Fibroblast of pulmonary artery (primary cell): ENCODE data around the gene FAAH.

ENCODE experiments used
- DNase-seq: peaks from one replicate; pipeline ENCODE4 v3.0.0-alpha.2; 2010; ENCODE audit warnings: low read depth
- H3K4me3 ChIP-seq: replicated peaks from 2 replicates; pipeline ENCODE4 v1.5.1; 2011; ENCODE audit warnings: low read depth, mild to moderate bottlenecking, control low read depth, low read length, moderate library complexity
- CTCF ChIP-seq: IDR thresholded peaks from 2 replicates; pipeline ENCODE4 v1.5.1; 2011; ENCODE audit warnings: mild to moderate bottlenecking, control low read depth, low read length, inconsistent platforms; ENCODE audit errors: missing control alignments

The FAAH gene

DNA sequence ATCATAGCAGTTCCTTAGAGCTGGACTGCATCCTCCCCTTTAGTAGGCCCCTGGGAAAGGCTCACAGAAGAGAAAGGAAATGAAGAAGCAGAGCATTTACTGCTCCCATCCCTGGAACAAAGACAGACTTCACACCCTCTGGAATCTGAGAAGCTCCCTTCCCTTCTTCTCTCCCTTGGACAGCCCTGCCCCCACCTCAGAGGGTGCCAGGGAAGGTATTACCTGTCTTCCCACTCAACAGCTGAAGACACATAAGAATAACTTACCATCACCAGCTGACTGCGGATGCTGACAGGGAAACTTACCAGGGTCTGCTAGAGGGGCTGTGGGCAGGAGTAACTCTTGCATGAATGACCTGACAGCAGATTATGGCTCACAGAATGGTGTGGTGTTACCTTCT lies 14.1 kb upstream of the FAAH start:
- no peak overlapping the region for H3K4me3 ChIP-seq
- no peak for DNase-seq
- TF ChIP-seq CTCF = no peak

DNA sequence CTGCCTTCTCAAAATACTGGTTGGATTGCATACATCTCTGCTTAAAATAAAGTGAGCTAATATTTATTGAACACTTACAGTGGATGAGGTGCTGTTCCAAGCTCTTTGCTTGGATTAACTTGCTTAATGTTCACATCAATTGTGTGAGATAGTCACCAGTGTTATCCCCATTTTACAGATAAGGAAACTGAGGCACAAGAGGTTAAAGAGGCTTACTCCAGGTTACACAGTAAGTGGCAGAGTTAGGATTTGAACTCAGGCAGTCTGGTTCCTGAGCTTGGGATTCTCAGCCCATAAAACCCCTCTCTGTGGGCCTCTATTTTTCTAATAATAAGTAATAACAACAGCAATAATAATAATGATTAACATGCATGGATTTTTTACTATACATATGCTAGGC lies 13.6 kb upstream of the FAAH start:
- no peak for TF ChIP-seq CTCF
- no peak overlapping the region for H3K4me3 ChIP-seq
- no peak for DNase-seq

GRCh38 chr1:46393510-46393909 lies 607 bp upstream of the FAAH start:
- no peak overlapping the region for H3K4me3 ChIP-seq
- DNase-seq = no peak
- no peak for TF ChIP-seq CTCF

DNA sequence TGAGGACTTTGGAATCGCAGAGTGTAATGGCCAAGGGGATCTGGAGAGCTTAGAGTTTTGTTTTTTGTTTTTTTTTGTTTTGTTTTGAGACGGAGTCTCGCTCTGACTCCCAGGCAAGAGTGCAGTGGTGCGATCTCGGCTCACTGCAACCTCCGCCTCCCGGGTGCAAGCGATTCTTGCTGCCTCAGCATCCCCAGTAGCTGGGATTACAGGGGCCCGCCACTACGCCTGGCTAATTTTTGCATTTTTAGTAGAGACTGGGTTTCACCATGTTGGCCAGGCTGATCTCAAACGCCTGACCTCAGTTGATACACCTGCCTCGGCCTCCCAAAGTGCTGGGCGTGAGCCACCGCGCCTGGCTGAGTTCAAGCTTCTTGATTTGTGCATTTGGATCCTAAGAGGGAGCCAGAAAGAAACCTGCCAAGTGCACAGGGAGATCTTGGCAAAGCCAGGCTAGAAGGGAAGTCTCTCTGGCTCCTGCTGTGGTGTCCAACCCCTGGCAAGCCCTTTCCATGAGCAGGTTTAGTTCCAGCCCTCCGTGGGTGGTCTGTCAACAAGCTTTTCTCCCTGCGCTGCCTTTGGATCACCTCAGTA lies 852 bp downstream of the FAAH start:
- H3K4me3 ChIP-seq = no peak overlapping the region
- no peak for TF ChIP-seq CTCF
- no peak for DNase-seq

DNA sequence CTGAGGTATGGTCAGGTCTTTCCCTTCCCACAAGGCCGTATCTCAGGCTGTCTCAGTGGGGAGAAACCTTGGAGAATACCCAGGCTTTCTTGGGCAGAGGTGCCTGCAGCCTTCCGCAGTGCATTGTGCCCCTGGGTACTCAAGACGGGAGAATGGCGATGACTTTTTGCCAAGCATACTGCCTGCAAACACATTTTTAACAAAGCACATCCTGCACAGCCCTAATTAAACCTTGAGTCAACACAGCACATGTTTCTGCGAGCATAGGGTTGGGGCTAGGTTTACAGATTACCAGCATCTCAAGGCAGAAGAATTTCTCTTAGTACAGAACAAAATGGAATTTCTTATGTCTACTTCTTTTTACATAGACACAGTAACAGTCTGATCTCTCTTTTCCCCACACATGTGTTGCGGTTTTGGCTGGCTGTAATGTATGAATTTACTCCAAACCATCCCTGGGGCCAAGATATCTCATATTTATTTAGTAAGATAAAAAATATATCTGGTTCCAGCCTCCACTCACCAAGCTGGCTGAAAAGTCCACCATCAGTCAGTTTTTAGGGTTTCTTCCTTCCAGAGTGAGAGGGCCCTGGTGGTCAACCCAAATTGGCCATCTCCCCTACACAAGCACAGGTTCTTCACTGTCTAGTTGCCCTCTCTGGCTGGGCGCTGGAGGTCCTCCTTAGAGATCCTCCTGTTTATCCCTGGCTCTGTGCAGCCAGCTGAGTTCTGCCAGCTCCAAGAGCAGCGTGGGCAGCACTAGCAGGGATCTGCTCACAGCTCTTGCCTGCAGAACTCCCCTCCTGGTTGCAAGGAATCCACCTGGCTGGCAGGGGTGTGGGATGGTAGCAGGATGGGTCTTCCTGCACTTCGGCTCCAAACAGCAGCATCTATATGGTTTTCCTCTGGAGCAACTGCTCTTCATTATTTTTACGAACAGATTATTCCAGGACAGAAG lies 2.6 kb downstream of the FAAH start:
- no peak overlapping the region for H3K4me3 ChIP-seq
- no peak for TF ChIP-seq CTCF
- DNase-seq = no peak

- no peak for TF ChIP-seq CTCF
- H3K4me3 ChIP-seq = no peak overlapping the region
- no peak for DNase-seq
These were observed 5.2 kb downstream of the FAAH start for GRCh38 chr1:46399307-46399706.
